NCI-H2029 treated with DMSO at 0.1 percent for 48 hours (cell line): ENCODE measurements around the gene ABHD16B.
A peak's percentile ranks its signal among the peaks of the same experiment; 100 is the strongest.
"Not testable (repeated sequence)": the region's sequence is repeated elsewhere in the genome, so short reads cannot be mapped to it uniquely, and the experiment has no call there.

Experiments
- DNase-seq: peaks from one replicate; lab custom pipeline; 2025; lab: John Stamatoyannopoulos, UW

The ABHD16B gene

DNA sequence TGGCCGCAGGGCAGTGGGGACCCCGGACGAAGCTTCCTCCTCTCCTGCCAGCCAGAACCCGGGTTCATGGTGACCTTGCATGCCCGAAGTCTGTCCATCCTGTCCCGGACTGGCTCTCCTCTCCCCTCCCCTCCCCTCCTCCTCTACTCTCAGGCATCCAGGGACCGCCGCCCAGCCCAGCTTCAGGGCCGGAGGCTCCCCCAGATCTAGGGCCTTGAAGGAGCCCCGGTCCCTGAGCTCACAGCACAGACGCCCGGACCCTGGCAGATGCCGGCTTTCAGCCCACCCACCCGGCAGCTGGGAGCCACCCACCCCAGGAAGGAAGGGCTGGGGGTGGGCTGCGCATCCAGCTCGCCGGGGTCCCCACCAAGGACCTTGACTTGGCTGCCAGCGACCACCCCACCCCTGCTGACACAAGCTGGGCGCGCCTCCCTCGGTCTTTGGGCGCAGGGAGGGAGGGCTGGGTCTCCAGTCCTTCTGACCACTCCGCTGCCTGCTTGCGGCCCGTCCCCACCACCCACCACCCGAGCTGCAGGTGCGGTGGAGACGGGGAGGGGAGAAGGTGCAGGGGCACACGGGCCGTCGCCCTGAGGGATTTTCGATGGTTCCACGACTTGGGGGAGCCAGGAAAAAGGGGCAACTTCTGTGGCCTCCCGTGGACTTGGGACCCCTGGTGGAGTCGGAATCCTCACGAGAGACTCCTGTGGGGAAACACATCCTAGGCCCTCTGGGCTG lies 5.8 kb upstream of the ABHD16B start:
- no peak for DNase-seq

DNA sequence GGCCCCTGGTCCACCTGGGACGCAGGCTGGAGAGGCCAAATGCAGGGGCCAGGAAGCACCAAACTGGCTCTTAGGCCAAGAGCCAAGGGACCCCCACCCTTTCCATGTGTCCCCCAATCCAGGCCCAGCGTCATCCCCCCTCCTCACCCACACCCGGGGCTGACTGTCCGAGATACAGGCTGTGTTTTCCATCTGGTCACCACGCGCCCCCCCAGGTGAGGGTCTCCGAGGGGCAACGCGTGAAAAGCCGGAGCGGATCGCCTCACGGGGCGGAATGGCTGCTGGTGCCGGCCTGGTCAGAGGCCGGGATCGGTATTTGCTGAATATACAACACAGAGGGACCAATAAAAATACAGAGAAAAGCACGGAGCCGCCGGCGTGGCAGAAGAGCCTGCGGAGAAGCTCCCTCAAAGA lies 5.2 kb upstream of the ABHD16B start:
- DNase-seq: no peak

DNA sequence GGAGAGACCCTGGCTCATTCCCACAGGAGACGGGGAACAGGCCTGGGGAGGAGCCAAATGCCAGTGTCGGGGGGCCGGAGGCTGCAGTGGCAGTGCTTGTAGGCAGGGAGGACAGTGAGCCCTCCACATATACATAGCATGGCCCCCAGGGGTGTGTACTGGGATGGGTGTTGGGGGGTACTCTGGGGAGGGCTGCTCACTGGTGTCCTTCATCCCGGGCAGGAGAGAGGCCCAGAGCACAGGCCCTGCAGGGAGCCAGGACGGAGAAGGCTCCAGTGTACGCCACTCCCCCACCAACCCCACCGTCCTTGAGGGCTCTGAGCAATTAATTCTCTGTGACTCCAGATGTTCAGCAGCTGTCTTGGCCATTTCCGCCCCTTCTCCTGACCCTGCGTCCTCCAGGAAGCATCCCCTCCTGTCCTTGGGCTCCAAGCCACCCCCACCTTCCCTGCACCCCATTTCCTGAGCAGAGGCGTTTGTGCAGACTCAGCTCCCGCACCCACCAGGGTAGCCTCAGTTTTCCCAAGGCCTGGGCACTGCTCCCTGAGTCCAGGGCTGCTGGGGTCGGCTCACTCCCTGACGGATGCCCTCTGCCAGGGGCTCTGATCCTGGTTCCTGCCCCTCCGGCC lies 3.4 kb upstream of the ABHD16B start:
- no peak for DNase-seq

DNA sequence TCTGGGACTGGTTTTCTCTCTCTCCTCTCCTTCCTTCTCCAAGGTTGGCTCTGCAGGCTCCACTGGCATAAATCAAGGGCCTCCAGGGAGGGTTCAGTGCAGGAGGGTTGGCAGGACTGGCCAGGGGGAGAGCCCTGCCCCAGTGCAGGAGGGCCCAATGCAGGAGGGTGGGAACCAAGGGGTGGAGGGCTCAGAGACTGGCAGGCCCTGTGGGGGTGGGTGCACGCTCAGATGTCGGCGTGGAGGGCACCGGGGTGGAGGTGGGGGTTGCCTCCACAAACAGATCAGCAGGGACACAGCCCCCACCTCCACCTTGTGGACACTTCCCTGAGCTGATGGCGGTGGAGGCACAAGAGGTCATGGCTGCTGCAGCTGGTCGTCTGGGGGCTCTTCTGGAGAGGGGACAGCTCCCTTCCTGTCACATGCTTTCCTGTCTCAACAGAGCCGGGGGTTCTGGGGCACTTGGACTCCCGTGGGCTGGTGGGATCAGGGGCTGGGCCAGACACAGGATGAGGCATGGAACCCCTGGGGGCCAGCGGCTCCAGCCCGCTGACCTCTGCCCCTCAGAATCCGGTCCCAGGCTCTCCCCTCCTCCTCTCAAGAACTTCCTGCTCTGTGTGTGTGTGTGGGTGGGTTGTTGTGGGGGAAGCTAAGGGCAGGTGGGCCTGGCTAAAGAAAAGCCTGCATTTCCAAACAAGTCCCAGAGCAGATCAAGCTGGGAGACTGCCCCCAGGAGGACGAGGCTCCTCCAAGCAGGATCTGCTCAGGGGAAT lies 2.7 kb upstream of the ABHD16B start:
- no peak for DNase-seq

DNA sequence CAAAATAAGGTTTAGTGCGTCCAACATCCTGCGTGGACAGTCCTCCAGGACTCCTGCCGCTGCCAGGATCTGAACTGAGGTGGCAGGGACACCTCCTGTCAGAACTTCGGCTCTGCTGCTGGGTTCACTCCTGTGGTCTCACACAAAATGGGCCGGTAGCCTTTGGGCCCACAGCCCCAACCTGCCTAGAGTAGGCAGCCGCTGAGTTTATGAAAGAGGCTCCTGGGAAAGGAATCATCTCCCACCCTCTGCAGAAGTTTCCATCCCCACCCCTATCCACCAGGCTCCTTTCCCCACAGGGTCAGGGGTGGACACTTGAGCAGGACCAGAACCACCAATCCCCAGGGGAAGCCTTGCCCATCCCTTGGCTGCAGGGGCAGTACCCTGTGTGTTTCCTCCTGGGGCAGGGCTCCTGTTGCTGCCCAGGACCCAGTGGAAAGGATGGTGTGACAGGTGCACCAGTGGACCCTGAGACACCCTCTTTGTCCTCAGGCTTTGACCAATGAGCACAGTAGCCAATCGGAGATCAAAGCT lies 2.1 kb upstream of the ABHD16B start:
- no peak for DNase-seq

DNA sequence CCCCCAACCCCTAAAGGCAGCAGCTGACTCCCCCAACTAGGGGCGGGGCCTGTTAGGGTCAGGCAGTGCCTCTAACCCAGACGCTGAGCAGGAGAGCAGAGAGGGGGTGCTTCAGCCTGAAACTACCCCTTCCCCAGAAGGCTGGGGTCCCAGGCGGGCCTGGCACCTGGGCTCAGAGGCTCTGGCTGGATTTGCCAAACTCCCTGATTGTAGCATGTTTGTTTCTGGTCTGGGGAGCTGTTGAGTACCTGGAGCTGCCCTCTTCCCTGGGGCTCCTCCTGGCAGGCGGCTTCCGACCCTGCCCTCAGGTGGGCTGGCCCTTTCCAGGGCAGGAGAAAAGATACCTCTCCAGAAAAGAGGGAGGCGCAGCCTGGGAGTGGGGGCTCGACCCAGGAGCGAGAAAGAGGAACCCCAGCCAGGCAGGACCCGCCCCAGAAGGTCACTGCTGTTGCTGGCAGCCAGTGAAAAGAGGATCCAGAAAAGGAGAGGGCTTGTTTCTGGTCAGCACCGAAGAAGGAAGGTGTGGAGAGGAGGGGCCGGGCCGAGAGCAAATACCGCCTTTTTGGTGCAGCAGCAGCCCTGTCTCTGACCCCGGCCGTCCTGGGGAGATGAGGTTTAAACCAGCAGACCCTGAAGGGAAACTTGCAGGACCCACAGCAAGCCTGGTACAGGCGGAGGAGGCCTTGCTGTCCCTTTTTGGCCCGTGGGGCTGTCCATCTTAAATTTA lies 810 bp upstream of the ABHD16B start:
- no peak for DNase-seq

DNA sequence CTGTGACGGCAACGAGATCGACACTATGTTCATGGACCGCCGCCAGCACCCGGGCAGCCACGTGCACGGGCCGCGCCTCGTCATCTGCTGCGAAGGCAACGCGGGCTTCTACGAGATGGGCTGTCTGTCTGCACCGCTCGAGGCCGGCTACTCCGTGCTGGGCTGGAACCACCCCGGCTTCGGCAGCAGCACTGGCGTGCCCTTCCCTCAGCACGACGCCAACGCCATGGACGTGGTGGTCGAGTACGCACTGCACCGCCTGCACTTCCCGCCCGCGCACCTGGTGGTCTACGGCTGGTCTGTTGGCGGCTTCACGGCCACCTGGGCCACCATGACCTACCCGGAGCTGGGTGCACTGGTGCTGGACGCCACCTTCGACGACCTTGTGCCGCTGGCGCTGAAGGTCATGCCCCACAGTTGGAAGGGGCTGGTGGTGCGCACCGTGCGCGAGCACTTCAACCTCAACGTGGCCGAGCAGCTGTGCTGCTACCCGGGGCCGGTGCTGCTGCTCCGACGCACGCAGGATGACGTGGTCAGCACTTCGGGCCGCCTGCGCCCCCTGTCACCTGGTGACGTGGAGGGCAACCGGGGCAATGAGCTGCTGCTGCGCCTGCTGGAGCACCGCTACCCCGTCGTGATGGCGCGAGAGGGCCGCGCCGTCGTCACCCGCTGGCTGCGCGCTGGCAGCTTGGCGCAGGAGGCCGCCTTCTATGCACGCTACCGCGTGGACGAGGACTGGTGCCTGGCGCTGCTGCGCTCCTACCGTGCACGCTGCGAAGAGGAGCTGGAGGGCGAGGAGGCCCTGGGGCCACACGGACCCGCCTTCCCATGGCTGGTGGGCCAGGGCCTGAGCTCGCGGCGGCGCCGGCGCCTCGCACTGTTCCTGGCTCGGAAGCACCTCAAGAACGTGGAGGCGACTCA lies 943 bp downstream of the ABHD16B start:
- DNase-seq: no peak

DNA sequence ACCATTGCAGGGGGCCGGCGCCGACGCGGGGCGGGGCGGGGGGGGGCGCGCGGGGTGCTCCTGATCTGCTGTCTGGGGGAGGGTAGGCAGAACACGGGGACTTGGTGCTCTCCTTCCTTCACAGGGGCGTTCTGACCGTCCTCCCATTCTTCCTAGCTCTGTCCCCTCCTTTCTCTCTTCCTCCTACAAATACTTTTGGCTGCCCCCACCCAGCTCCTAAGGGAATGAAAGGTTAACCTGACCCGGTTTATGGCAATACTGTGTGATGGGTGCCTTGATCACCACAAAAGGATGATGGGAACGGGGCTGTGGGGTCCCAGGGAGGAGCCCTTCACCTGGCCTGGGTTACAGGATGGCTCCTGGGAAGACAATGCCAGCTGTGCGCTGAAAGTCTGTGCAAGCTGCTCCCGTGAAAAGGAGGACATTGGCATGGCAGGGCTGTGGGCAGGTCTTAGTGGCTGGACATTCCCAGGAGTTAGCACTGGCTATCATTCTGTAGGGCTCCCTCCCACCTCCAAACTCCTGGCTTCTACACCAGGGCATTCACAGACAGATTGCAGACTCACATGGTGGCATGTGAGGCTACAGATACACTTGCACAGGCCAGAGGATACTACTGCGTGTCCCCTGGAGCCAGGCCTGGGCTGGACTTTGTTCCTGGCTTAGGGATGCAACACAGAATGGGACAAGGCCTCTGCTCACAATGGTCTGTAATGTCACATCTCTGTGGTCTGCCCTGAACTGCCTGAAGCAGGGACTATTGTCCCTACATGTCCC lies 1.9 kb downstream of the ABHD16B start:
- no peak for DNase-seq

DNA sequence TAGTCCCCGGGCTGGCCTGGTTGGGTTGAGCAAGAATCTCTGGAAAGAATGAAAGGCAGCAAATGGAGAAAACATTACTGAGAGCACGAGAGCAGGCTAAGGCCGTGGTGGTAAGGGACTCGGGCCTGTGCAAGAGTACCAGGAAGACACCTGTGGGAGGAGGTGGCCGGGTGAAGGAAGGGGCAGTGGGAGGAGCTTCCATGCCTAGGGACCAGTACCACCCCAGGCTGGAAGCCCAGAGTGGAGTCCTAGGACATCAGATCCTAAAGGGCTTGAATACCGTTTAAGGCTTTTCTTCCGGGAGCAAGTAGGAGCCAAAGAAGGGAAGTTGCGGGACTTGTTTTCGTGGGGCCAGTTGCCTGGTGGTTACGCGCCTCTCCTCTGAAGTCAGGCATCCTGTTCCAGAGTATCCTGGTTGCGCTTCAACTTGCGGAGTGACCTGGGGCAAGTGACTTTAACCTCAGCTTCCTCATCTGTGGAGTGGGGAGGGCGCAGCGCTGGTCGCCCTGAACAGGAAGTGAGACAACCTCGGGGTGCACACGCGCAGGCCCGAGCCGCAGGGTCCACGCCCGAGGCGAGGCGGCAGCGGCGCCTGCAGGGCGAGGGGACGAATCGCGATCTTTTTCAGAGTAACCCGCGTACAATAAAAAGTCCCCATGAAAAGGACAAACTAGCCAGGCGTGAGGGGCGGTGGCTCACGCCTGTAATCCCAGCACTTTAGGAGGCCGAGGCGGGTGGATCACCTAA lies 2.7 kb downstream of the ABHD16B start:
- peak; percentile 24 for DNase-seq

DNA sequence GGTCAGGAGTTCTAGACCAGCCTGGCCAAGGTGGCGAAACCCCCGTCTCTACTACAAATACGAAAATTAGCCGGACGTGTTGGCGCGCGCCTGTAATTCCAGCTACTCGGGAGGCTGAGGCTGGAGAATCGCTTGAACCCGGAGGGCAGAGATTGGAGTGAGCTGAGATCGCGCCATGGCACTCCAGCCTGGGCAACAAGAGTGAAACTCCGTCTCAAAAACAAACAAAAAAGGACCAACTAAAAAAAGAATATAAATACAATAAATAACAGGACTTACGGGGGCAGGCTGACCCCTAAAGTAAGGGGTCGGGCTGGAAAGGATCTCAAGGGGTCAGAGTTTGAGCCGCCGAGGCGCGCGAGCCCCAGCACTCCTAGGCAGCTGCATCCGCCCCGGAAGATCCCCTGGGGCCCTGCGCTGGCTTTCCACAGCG lies 3.3 kb downstream of the ABHD16B start:
- DNase-seq: no peak

DNA sequence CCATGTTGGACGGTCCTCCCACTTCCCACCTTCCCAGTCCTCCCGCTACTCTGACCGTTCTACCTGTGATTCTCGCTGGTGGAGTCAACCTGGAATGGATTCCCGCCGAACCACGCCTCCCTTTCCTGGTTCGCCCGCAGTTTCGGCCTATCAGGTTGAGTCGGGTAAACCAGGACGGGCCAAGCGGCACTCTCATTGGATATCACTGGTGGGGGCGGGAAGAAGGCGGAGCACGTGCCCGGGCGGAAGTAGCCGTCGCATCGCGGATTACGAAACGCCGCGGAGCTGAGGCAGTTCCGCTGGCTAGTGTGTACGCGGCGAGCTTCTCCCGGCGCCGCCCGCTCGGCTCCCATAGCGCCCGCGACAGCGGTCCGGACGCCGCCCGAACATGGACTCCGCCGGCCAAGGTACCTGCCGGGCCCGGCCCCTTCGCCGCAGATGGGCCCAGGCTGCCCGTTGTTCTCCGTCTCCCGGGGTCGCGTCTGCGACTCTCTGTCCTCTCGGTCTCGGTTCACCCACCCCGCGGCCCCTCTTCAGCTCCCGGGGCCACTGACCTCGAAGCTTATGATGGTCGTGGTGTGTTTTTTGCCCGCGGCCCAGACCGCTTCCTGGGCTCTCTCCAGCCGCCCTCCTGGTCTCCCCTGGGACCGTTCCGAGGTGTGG lies 3.8 kb downstream of the ABHD16B start, which contains the start of gene TPD52L2:
Gene TPD52L2 (plus strand): TSS at position 293 of the 663 bp plus-strand sequence. CDS start 96 bp downstream, at position 389.
- DNase-seq: peak; percentile 96

DNA sequence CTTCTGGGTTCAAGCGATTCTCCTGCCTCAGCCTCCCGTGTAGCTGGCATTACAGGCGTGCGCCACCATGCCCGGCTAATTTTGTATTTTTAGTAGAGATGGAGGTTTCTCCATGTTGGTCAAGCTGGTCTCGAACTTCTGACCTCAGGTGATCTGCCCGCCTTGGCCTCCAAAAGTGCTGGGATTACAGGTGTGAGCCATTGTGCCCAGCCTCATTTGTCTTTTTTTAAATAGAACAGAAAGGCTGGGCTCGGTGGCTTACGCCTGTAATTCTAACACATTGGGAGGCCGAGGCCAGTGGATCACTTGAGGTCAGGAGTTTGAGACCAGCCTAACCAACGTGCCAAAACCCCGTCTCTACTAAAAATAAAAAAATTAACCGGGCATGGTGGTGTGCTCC lies 5.7 kb downstream of the ABHD16B start:
- DNase-seq: not testable (repeated sequence)

DNA sequence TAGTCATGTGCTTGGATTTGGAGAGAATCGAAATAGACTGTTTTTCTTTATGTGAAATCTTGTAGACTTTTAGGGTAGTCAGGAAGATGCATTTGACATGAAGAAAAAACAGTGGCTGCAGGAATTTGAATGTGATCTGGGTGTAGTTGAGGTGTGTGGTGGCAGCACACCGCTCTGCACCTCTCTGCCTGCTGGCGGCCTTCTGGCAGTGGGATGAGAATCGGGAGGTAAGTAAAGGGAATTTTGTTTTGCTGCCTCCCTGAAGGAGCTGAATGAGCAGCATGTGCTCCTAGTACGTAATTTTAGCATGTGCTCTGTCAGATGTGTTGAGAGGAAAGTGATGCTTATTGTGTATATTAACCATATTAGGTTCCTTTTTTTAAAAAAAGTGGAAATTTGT lies 7.0 kb downstream of the ABHD16B start:
- DNase-seq: no peak

DNA sequence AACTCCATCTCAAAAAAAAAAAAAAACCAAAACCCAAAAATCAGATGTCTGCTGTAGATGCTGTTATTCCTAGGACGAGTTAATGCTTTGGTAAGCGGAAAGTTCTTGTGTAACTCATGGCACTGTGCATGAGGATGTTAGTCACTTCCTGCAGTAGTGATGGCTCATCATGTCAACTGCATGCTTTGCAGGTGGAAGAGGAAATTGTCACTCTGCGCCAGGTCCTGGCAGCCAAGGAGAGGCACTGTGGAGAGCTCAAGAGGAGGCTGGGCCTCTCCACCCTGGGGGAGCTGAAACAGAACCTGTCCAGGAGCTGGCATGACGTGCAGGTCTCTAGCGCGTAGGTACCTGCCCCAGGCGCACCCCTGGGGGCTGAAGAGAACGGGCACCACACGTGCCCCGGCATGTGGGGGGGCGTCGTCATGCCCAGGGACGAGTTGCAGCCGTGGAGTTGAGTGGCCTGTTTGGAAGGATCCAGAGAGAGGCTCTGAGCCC lies 12.2 kb downstream of the ABHD16B start:
- DNase-seq: no peak

DNA sequence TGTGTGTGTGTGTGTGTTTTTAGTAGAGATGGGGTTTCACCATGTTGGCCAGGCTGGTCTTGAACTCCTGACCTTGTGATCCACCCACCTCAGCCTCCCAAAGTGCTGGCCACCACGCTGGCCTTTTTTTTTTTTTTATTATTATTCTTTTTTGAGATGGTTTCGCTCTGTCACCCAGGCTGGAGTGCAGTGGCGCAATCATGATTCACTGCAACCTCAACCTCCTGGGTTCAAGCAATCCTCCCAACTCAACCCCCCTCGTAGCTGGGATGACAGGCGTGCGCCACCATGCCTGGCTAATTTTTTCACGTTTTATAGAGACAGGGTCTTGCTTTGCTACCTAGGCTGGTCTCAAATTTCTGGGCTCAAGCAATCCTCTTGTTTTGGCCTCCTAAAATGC lies 12.9 kb downstream of the ABHD16B start:
- not testable (repeated sequence) for DNase-seq

DNA sequence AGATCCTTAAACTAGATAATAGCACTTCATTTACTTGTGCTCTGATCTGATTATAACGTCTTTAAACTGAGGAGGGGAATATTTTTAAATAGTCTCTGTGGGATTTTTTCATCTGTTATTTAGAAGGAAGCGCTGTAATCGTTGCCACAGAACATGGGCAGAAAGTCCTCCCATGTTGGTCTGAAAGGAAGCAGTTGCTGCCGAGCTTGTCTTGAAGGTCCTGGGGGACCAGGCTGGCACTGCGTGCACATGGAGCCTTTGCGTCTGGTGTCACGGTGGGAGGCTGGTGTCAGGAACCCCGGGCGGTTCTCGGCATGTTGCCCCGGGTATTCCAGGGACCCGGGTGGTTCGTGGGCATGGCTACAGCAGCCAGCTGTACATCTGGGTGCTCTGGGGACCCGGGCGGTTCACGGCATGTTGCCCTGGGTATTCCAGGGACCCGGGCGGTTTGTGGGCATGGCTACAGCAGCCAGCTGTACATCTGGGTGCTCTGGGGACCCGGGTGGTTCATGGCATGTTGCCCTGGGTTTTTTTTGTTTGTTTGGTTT lies 15.3 kb downstream of the ABHD16B start:
- DNase-seq: no peak

DNA sequence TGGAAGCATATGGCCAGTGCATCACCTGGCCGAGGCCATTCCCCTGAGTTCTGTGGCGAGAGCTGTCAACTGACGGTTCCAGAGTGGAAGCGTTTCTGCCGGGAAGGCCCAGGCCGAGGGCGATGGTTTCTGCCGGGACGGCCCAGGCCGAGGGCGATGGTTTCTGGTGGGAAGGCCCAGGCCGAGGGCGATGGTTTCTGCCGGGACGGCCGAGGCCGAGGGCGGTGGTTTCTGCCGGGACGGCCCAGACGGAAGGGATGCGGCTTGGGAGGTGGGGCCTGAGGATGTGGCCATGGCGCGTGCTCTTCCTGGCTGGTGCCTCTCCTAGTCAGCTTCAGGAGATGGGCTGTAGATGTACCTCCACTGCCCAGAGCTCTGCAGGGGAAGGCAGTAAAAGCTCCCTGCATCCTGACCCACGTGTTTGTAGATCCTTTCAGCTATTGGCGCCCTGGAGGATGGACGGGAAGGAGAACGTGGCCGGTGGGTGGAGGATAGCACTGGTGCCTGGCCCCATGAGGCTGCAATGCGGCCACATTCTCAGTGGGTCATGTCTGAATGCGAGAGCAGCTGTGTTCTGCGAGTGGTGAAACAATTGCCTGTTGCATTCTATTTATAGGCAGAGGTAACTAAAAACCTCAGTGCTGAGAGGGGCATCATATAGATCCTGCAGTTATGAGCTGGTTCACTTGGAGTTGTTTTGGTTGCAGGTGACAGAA lies 16.6 kb downstream of the ABHD16B start:
- DNase-seq: no peak
